Activated CD4-positive, alpha-beta memory T cell treated with anti-CD3 and anti-CD28 coated beads, Interleukin-2, amount 10 ng/mL, durations not matched to agents 7 days and 5 days (primary cell): ENCODE results near the gene EPS8. TPM values are rescaled to one million over a fixed set of nuclear protein-coding genes. Genes with fewer than 3 reads are reported as not detected.

Experiments
- CTCF ChIA-PET: fragments of 350-600 bp; sonication (Branson Sonifier 250); formaldehyde crosslinking; loops from one replicate; lab custom pipeline; 2021; ENCODE audit warnings: antibody characterized with exemption, inconsistent platforms; lab: Charles Lee
- POLR2A ChIA-PET: fragments of 350-600 bp; sonication (Branson Sonifier 250); formaldehyde crosslinking; loops from one replicate; lab custom pipeline; 2021; ENCODE audit warnings: antibody characterized with exemption; lab: Charles Lee
- DNase-seq: peaks from one replicate; pipeline ENCODE4 v3.0.0-alpha.2; 2020
- H3K27ac Mint-ChIP-seq: one replicate; pipeline ENCODE4 v1.8.0; 2021; ENCODE audit warnings: mild to moderate bottlenecking, mixed read lengths
- H3K27me3 Mint-ChIP-seq: one replicate; pipeline ENCODE4 v1.8.0; 2021; ENCODE audit warnings: mixed read lengths
- H3K36me3 Mint-ChIP-seq: one replicate; pipeline ENCODE4 v1.8.0; 2021; ENCODE audit warnings: low read depth, mixed read lengths
- H3K4me1 Mint-ChIP-seq: one replicate; pipeline ENCODE4 v1.8.0; 2021; ENCODE audit warnings: mixed read lengths
- H3K4me3 Mint-ChIP-seq: one replicate; pipeline ENCODE4 v1.8.0; 2021; ENCODE audit warnings: mild to moderate bottlenecking, mixed read lengths
- H3K9me3 Mint-ChIP-seq: one replicate; pipeline ENCODE4 v1.8.0; 2021; ENCODE audit warnings: mixed read lengths
- total RNA-seq, 2 experiments: library from RNA; stranded (reverse); gene quantifications; one replicate each; pipeline ENCODE4 v1.2.3, GENCODE V29; 2021

The EPS8 gene
- total RNA-seq, 2 experiments from 2014 or later: 3.1 to 4.7 TPM

- no peaks in the 10 kb centered on the region for H3K9me3 Mint-ChIP-seq
- POLR2A ChIA-PET: no interaction called here
- CTCF ChIA-PET: no interaction called here
- H3K4me3 Mint-ChIP-seq: no peak overlapping the region
- H3K4me1 Mint-ChIP-seq: no peaks in the 10 kb centered on the region
- H3K27ac Mint-ChIP-seq: no peak overlapping the region
- H3K27me3 Mint-ChIP-seq: peaks cover under 1% of the 10 kb centered on the region
- no peak for DNase-seq
- no peaks in the 10 kb centered on the region for H3K36me3 Mint-ChIP-seq
Measured at GRCh38 chr12:15738438-15739015, 50.7 kb downstream of the EPS8 start.

GRCh38 chr12:15735837-15736615 is 53.2 kb downstream of the EPS8 start:
- no peak for DNase-seq
- POLR2A ChIA-PET: no interaction called here
- Mint-ChIP-seq H3K4me1 (no peaks in the 10 kb centered on the region), H3K27ac (no peak overlapping the region), H3K27me3 (peaks cover 2% of the 10 kb centered on the region), H3K36me3 (no peaks in the 10 kb centered on the region), H3K9me3 (no peaks in the 10 kb centered on the region), H3K4me3 (no peak overlapping the region)
- CTCF ChIA-PET: no interaction called here

GRCh38 chr12:15733136-15733535 is 56.1 kb downstream of the EPS8 start:
- ChIA-PET CTCF (no interaction called here), POLR2A (no interaction called here)
- DNase-seq: no peak
- Mint-ChIP-seq H3K36me3 (no peaks in the 10 kb centered on the region), H3K4me3 (no peak overlapping the region), H3K27ac (no peak overlapping the region), H3K27me3 (peaks cover 9% of the 10 kb centered on the region), H3K9me3 (no peaks in the 10 kb centered on the region), H3K4me1 (no peaks in the 10 kb centered on the region)

- Mint-ChIP-seq H3K27me3 (peaks cover 9% of the 10 kb centered on the region), H3K36me3 (no peaks in the 10 kb centered on the region), H3K4me3 (no peak overlapping the region), H3K4me1 (no peaks in the 10 kb centered on the region), H3K27ac (no peak overlapping the region), H3K9me3 (no peaks in the 10 kb centered on the region)
- ChIA-PET CTCF (no interaction called here), POLR2A (no interaction called here)
- DNase-seq: no peak
Measured at GRCh38 chr12:15732341-15733061, 56.7 kb downstream of the EPS8 start.

GRCh38 chr12:15731940-15732339 is 57.2 kb downstream of the EPS8 start:
- POLR2A ChIA-PET: no interaction called here
- no peaks in the 10 kb centered on the region for H3K36me3 Mint-ChIP-seq
- peaks cover 9% of the 10 kb centered on the region for H3K27me3 Mint-ChIP-seq
- no peak for DNase-seq
- no peaks in the 10 kb centered on the region for H3K9me3 Mint-ChIP-seq
- CTCF ChIA-PET: no interaction called here
- no peak overlapping the region for H3K27ac Mint-ChIP-seq
- H3K4me1 Mint-ChIP-seq: no peaks in the 10 kb centered on the region
- H3K4me3 Mint-ChIP-seq: no peak overlapping the region

- Mint-ChIP-seq H3K4me3 (no peak overlapping the region), H3K27ac (no peak overlapping the region), H3K27me3 (peaks cover 16% of the 10 kb centered on the region), H3K9me3 (no peaks in the 10 kb centered on the region), H3K4me1 (no peaks in the 10 kb centered on the region), H3K36me3 (no peaks in the 10 kb centered on the region)
- POLR2A ChIA-PET: no interaction called here
- CTCF ChIA-PET: no interaction called here
- DNase-seq: no peak
Measured at GRCh38 chr12:15729097-15729496, 60.1 kb downstream of the EPS8 start.

GRCh38 chr12:15728118-15728598 is 61.0 kb downstream of the EPS8 start:
- no peak for DNase-seq
- ChIA-PET POLR2A (no interaction called here), CTCF (no interaction called here)
- Mint-ChIP-seq H3K27ac (no peak overlapping the region), H3K4me3 (no peak overlapping the region), H3K9me3 (no peaks in the 10 kb centered on the region), H3K27me3 (peaks cover 14% of the 10 kb centered on the region), H3K36me3 (no peaks in the 10 kb centered on the region), H3K4me1 (no peaks in the 10 kb centered on the region)

GRCh38 chr12:15726878-15727150 is 62.4 kb downstream of the EPS8 start:
- CTCF ChIA-PET: no interaction called here
- Mint-ChIP-seq H3K36me3 (no peaks in the 10 kb centered on the region), H3K4me1 (no peaks in the 10 kb centered on the region), H3K9me3 (no peaks in the 10 kb centered on the region), H3K4me3 (no peak overlapping the region), H3K27ac (no peak overlapping the region), H3K27me3 (peaks cover 14% of the 10 kb centered on the region)
- POLR2A ChIA-PET: no interaction called here
- DNase-seq: no peak

GRCh38 chr12:15726027-15726877 is 62.9 kb downstream of the EPS8 start:
- Mint-ChIP-seq H3K36me3 (no peaks in the 10 kb centered on the region), H3K4me3 (no peak overlapping the region), H3K27me3 (peaks cover 14% of the 10 kb centered on the region), H3K4me1 (no peaks in the 10 kb centered on the region), H3K27ac (no peak overlapping the region), H3K9me3 (no peaks in the 10 kb centered on the region)
- POLR2A ChIA-PET: no interaction called here
- DNase-seq: no peak
- CTCF ChIA-PET: no interaction called here

- DNase-seq: no peak
- ChIA-PET POLR2A (interaction anchor here (0.6 kb wide), 1 partner anchor 42 kb away, joined by 4 read pairs; no protein-coding TSS in a partner anchor), CTCF (no interaction called here)
- Mint-ChIP-seq H3K36me3 (no peaks in the 10 kb centered on the region), H3K27ac (no peak overlapping the region), H3K4me1 (no peaks in the 10 kb centered on the region), H3K4me3 (no peak overlapping the region), H3K9me3 (no peaks in the 10 kb centered on the region), H3K27me3 (peaks cover 16% of the 10 kb centered on the region)
Measured at GRCh38 chr12:15722951-15723350, 66.2 kb downstream of the EPS8 start.

GRCh38 chr12:15721316-15722115 is 67.7 kb downstream of the EPS8 start:
- Mint-ChIP-seq H3K36me3 (no peaks in the 10 kb centered on the region), H3K27me3 (peaks cover 18% of the 10 kb centered on the region), H3K27ac (no peak overlapping the region), H3K4me1 (no peaks in the 10 kb centered on the region), H3K9me3 (no peaks in the 10 kb centered on the region), H3K4me3 (no peak overlapping the region)
- DNase-seq: no peak
- CTCF ChIA-PET: no interaction called here
- POLR2A ChIA-PET: no interaction called here

GRCh38 chr12:15720295-15720694 is 68.9 kb downstream of the EPS8 start:
- Mint-ChIP-seq H3K27me3 (peaks cover 10% of the 10 kb centered on the region), H3K36me3 (no peaks in the 10 kb centered on the region), H3K27ac (no peak overlapping the region), H3K4me1 (no peaks in the 10 kb centered on the region), H3K9me3 (no peaks in the 10 kb centered on the region), H3K4me3 (no peak overlapping the region)
- no peak for DNase-seq
- CTCF ChIA-PET: no interaction called here
- POLR2A ChIA-PET: no interaction called here
